ENCODE data around the gene ANKLE1. TPM values are rescaled to one million over a fixed set of nuclear protein-coding genes. Genes with fewer than 3 reads are reported as not detected.

ANKLE1 gene
- total RNA-seq, 1 donor from 2014 or later: 2.3 TPM

GRCh38 chr19:17300992-17301619 is 19.4 kb downstream of the ANKLE1 start:
- no peak for DNase-seq (ENCODE audit: low spot score)
- Mint-ChIP-seq H3K4me3 (ENCODE audit: unreplicated experiment) (no peak overlapping the region), H3K4me1 (ENCODE audit: unreplicated experiment) (peaks cover 8% of the 10 kb centered on the region), H3K36me3 (ENCODE audit: low read depth, unreplicated experiment) (peaks cover 3% of the 10 kb centered on the region), H3K27ac (ENCODE audit: unreplicated experiment) (no peak overlapping the region), H3K9me3 (ENCODE audit: unreplicated experiment) (no peaks in the 10 kb centered on the region), H3K27me3 (ENCODE audit: unreplicated experiment) (peaks cover 6% of the 10 kb centered on the region)
- TF ChIP-seq, protein P1, sequence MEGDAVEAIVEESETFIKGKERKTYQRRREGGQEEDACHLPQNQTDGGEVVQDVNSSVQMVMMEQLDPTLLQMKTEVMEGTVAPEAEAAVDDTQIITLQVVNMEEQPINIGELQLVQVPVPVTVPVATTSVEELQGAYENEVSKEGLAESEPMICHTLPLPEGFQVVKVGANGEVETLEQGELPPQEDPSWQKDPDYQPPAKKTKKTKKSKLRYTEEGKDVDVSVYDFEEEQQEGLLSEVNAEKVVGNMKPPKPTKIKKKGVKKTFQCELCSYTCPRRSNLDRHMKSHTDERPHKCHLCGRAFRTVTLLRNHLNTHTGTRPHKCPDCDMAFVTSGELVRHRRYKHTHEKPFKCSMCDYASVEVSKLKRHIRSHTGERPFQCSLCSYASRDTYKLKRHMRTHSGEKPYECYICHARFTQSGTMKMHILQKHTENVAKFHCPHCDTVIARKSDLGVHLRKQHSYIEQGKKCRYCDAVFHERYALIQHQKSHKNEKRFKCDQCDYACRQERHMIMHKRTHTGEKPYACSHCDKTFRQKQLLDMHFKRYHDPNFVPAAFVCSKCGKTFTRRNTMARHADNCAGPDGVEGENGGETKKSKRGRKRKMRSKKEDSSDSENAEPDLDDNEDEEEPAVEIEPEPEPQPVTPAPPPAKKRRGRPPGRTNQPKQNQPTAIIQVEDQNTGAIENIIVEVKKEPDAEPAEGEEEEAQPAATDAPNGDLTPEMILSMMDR (IDR thresholded peaks at IDR 0.05; ENCODE audit: unreplicated experiment): no peak

- no peak overlapping the region for H3K27ac Mint-ChIP-seq (ENCODE audit: unreplicated experiment)
- H3K27me3 Mint-ChIP-seq (ENCODE audit: unreplicated experiment): peaks cover 3% of the 10 kb centered on the region
- no peak for DNase-seq (ENCODE audit: low spot score)
- H3K4me1 Mint-ChIP-seq (ENCODE audit: unreplicated experiment): peaks cover 12% of the 10 kb centered on the region
- TF ChIP-seq, protein P1 (IDR thresholded peaks at IDR 0.05; ENCODE audit: unreplicated experiment): no peak
- peaks cover 6% of the 10 kb centered on the region for H3K36me3 Mint-ChIP-seq (ENCODE audit: low read depth, unreplicated experiment)
- H3K9me3 Mint-ChIP-seq (ENCODE audit: unreplicated experiment): no peaks in the 10 kb centered on the region
- peak overlapping the region; percentile 74 for H3K4me3 Mint-ChIP-seq (ENCODE audit: unreplicated experiment)
Measured at GRCh38 chr19:17302391-17303166, 20.9 kb downstream of the ANKLE1 start.

DNA sequence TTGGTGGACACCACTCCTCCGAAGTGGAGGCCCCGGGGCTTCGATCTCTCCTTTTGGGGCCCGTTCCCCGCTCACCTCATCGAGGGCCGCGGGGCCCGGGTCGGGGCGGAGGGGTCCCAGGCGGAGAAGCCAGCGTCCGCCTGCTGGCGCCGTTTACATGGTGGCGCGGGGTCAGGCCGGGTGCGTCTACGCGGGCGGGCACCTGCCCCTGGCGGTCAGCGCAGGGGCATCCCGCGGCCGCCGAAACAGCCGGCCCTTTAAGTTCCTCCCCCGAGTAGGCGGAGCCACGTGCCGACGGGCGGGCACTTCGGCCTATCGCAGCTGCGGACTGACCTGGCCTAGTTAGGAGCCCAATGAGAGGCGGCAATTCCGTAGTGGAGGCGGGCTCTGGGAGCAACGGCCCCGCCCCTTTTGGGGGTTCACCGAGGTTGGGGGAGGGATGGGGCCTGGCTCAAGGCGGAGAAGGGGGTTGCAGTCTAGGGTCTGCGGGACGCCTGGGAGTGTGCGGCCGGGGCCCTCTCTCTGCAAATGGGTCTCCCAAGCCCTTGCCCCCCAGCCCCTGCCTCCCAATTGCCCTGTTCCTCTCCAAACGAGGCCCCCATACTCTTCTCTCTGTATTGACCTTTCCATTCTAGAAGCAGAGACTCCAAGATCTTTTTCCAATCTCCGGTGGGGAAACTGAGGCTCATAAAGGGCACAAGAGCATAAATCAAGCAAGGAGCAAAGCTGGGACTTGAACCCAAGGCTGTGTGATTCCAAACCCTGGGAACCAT is 21.7 kb downstream of the ANKLE1 start, which contains the start of gene ABHD8:
Gene ABHD8, minus strand, starts transcription at position 259 of the 773 bp plus-strand sequence. CDS start 1,809 bp downstream, outside the sequence.
- Mint-ChIP-seq H3K27ac (ENCODE audit: unreplicated experiment) (no peak within 1 kb of the TSS), H3K9me3 (ENCODE audit: unreplicated experiment) (no peaks in the 10 kb centered on the region), H3K4me1 (ENCODE audit: unreplicated experiment) (peaks cover 17% of the 10 kb centered on the region), H3K36me3 (ENCODE audit: low read depth, unreplicated experiment) (peaks cover 6% of the 10 kb centered on the region), H3K4me3 (ENCODE audit: unreplicated experiment) (peak within 1 kb of the TSS; percentile 79), H3K27me3 (ENCODE audit: unreplicated experiment) (peaks cover 3% of the 10 kb centered on the region)
- TF ChIP-seq, protein P1 (IDR thresholded peaks at IDR 0.05; ENCODE audit: unreplicated experiment): peak; percentile 74
- DNase-seq (ENCODE audit: low spot score): peak; percentile 98

DNA sequence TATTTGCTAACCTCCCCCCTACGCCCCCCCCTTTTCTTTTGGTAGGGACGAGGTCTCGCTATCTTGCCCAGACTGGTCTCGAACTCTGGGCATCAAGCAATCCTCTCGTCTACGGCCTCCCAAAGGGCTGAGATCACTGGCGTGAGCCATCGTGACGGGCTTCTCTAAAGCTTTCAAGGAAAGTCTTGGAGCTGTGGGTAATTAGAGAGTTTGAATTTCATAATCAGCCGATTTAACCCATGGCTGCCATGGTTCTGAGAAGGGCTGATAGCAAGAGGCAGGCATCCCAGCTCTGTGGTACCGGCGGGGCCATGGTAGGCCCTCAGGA is 22.2 kb downstream of the ANKLE1 start:
- no peak overlapping the region for H3K27ac Mint-ChIP-seq (ENCODE audit: unreplicated experiment)
- H3K9me3 Mint-ChIP-seq (ENCODE audit: unreplicated experiment): no peaks in the 10 kb centered on the region
- peak overlapping the region; percentile 79 for H3K4me3 Mint-ChIP-seq (ENCODE audit: unreplicated experiment)

More for the DNA sequence above, 22.2 kb downstream of the ANKLE1 start:
- TF ChIP-seq, protein P1 (IDR thresholded peaks at IDR 0.05; ENCODE audit: unreplicated experiment): no peak
- peaks cover 6% of the 10 kb centered on the region for H3K36me3 Mint-ChIP-seq (ENCODE audit: low read depth, unreplicated experiment)
- peaks cover 3% of the 10 kb centered on the region for H3K27me3 Mint-ChIP-seq (ENCODE audit: unreplicated experiment)
- DNase-seq (ENCODE audit: low spot score): no peak
- peaks cover 17% of the 10 kb centered on the region for H3K4me1 Mint-ChIP-seq (ENCODE audit: unreplicated experiment)
